22Rv1 (cell line): Measurements from ENCODE around the gene STAMBP.

Source experiments
- CTCF ChIP-seq: fragments of 450-650 bp; IDR thresholded peaks from 2 replicates; pipeline ENCODE4 v1.5.1; 2017; ENCODE audit warnings: mild to moderate bottlenecking
- ZFX ChIP-seq: fragments of 450-650 bp; IDR thresholded peaks from 2 replicates; pipeline ENCODE4 v1.6.1; 2017; ENCODE audit warnings: antibody characterized with exemption, borderline replicate concordance

DNA sequence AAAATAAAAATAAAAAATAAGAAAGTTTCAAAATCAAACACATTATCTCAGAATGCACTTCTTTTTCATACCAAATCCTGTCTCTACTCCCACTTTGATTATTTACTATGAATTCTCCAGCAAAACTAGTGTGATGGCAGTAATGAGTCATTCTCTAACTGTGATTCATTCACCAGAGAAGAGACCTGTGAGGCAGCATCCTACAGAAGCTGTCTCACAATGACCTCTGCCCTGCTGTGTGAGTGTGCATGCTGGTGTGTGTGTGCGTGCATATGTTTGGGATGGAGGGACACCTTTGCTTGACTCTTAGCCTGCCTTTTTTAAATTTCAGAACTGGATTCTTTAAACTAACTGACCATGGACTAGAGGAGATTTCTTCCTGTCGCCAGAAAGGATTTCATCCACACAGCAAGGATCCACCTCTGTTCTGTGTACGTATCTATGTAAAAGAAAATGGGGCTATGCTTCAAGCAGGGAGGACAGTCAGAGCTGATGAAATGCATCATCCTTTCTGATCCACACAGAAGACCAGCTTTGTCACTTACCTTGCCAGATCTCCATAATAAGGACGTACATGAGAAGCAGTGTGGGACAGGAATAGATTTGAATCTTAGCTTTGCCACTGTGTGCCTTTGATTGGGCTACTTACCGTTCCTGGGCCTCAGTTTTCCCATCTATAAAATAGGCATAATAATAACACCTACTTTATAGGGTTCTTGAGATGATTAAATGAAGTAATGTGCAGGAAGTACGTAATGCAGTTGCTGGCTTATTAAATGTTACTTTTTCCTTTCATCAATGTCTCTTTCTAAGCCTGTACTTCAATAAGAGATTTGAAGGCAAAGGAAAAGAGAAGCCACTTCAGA, 31.2 kb downstream of the STAMBP start:
- TF ChIP-seq CTCF (no peak), ZFX (no peak)
